Frontal cortex (tissue), 4 donors: ENCODE results near the gene CALB2. TPM values are rescaled to one million over a fixed set of nuclear protein-coding genes. Genes with fewer than 3 reads are reported as not detected.

Experiments used
- DNase-seq, 2 donors: peaks; one replicate each; pipeline ENCODE4 v3.0.0; 2012; ENCODE audit warnings: low spot score in 2 of 2
- FAIRE-seq: peaks from 2 replicates; lab custom pipeline; 2012; peaks lifted over from hg19 to GRCh38; lab: Jason Lieb, UNC
- total RNA-seq: library from RNA; depleted of rRNA; stranded (reverse); fragments of >200 nt; gene quantifications from one replicate; pipeline ENCODE4 v1.2.3, GENCODE V29; 2014
- donor health status: control.
- donor health status: control.
- donor health status: control.

CALB2 gene
- total RNA-seq, 1 donor from 2014 or later = 19.2 TPM

GRCh38 chr16:71421911-71422310, 63.4 kb downstream of the CALB2 start:
- no peak for FAIRE-seq
- no peak for DNase-seq

GRCh38 chr16:71423016-71423415, 64.5 kb downstream of the CALB2 start:
- FAIRE-seq (no peak), DNase-seq (no peak)

- DNase-seq (no peak), FAIRE-seq (no peak)
Measured at GRCh38 chr16:71423865-71424264, 65.3 kb downstream of the CALB2 start.

GRCh38 chr16:71424626-71425025, 66.1 kb downstream of the CALB2 start:
- DNase-seq (no peak), FAIRE-seq (no peak)

GRCh38 chr16:71425746-71426068, 67.2 kb downstream of the CALB2 start:
- FAIRE-seq = no peak
- DNase-seq = no peak

- FAIRE-seq (no peak), DNase-seq (no peak)
Measured at GRCh38 chr16:71426069-71426879, 67.8 kb downstream of the CALB2 start.

GRCh38 chr16:71426880-71427615, 68.5 kb downstream of the CALB2 start:
- DNase-seq (no peak), FAIRE-seq (no peak)

GRCh38 chr16:71428385-71428784, 69.9 kb downstream of the CALB2 start:
- no peak for FAIRE-seq
- DNase-seq = no peak

- no peak for FAIRE-seq
- DNase-seq = no peak
Measured at GRCh38 chr16:71428883-71429282, 70.4 kb downstream of the CALB2 start.

GRCh38 chr16:71429581-71429980, 71.1 kb downstream of the CALB2 start:
- no peak for DNase-seq
- FAIRE-seq = no peak

- no peak for FAIRE-seq
- DNase-seq = no peak
Measured at GRCh38 chr16:71430744-71431143, 72.2 kb downstream of the CALB2 start.

GRCh38 chr16:71431176-71431575, 72.7 kb downstream of the CALB2 start:
- FAIRE-seq = no peak
- DNase-seq = no peak

- DNase-seq (no peak), FAIRE-seq (no peak)
Measured at GRCh38 chr16:71431991-71432390, 73.5 kb downstream of the CALB2 start.

- no peak for DNase-seq
- FAIRE-seq = no peak
Measured at GRCh38 chr16:71432906-71433305, 74.4 kb downstream of the CALB2 start.

- DNase-seq (no peak), FAIRE-seq (no peak)
Measured at GRCh38 chr16:71436473-71436872, 78.0 kb downstream of the CALB2 start.

GRCh38 chr16:71439523-71439922, 81.0 kb downstream of the CALB2 start:
- FAIRE-seq (no peak), DNase-seq (no peak)

Other genes starting within 250 kb of the CALB2 start
- 19.2 TPM for gene HYDIN, start 128.0 kb upstream of the CALB2 start, total RNA-seq
- gene CMTR2, start 69.3 kb upstream of the CALB2 start, total RNA-seq = 35.9 TPM
- gene TLE7, start 83.3 kb downstream of the CALB2 start, total RNA-seq = not detected
- 23.6 TPM for gene ZNF23, start 103.5 kb downstream of the CALB2 start, total RNA-seq
- gene ZNF19, start 130.6 kb downstream of the CALB2 start, total RNA-seq = 6.5 TPM
- gene CHST4, start 167.7 kb downstream of the CALB2 start, total RNA-seq = not detected
- gene TAT, start 218.4 kb downstream of the CALB2 start, total RNA-seq = not detected